ENCODE measurements around the gene ESRRB. TPM values are rescaled to one million over a fixed set of nuclear protein-coding genes. Genes with fewer than 3 reads are reported as not detected.
A peak's percentile ranks its signal among the peaks of the same experiment; 100 is the strongest.

The ESRRB gene
- polyA plus RNA-seq, 4 donors: 6.8 to 9.0 (median 8.0) TPM

DNA sequence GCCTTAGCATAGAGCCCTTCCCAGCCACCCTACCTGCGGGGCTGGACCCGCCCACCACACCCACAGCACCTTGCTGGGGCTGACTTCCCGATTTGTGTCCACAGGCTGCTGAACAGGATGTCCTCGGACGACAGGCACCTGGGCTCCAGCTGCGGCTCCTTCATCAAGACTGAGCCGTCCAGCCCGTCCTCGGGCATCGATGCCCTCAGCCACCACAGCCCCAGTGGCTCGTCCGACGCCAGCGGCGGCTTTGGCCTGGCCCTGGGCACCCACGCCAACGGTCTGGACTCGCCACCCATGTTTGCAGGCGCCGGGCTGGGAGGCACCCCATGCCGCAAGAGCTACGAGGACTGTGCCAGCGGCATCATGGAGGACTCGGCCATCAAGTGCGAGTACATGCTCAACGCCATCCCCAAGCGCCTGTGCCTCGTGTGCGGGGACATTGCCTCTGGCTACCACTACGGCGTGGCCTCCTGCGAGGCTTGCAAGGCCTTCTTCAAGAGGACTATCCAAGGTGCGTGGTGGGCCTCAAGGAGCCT, 63.4 kb downstream of the ESRRB start:
- no peak for DNase-seq (ENCODE audit: low read depth in 4 of 4, low spot score in 2 of 4)

DNA sequence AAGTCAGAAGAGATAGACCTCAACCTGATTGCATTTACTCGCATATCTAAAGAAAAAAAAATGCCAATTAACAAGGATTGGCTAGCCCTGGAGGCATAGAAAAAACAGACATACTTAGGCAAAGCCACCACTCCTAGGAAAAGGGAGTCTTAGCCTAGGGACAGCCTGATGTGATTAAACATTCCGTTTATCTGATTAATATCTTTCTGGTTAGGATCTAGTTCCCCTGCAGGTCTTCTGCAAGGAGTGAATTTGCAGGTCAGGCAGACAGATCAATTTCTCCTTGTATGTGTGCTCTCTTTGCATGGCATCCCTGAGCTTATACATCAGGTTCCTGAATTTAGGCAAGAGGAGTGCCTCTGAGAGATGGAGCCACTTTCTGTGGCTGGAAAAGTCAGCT, 70.5 kb downstream of the ESRRB start:
- DNase-seq (ENCODE audit: low read depth in 4 of 4, low spot score in 2 of 4): no peak

DNA sequence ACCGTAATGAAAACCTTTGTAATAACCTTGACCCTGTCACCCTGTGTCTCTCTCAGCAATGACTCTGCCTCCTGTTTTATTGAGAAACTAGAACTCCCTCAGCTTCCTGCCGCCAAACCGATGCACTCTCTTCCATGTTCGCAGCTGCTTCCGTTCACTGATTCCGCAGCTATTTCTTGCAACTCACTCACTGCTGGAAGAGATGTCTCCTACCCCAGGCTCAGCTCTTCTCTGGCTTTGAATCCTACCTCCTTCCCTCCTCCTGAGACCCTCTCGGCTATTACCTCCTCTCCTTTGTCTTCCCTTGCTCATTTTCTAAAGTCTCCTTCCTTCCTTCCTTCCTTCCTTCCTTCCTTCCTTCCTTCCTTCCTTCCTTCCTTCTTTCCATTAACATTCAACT, 71.0 kb downstream of the ESRRB start:
- DNase-seq (ENCODE audit: low read depth in 4 of 4, low spot score in 2 of 4): no peak

DNA sequence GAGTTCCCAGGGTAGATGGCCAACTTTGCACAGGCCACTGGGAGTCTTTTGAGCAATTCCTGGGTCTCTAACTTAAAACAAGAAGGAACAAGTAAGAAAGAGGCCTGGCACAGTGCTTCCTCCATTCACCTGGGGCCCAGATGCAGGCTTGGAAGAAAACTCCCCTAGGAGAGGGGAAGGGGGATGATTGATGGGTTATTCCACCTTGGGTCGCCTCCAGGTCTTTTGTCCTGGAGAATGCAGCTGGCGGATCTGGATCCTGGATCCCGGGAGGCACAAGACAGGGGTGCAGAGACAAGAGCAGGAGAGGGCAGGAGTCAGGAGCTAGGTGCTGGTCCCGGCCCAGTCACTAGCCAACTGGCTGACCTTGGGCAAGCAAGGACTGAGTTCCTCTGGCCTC, 74.5 kb downstream of the ESRRB start:
- no peak for DNase-seq (ENCODE audit: low read depth in 4 of 4, low spot score in 2 of 4)

DNA sequence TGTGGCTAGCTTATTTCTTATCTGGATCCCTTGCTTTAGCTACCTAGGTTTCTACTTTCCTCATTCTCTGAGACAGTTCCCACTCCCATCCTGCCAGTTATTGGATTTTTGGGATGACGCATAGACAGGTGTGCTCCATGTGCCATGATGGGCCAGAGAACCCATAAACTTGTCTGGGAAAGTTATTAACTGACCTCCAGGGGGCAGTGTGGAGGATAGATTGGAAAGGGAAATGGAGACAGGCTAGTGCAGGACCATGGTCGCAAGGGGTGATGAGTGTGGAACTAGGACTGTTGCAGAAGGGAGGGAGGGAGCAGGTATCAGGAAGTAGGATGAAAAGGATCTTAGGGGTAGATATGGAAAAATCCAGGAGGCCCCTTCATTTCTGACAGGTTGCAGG, 80.3 kb downstream of the ESRRB start:
- DNase-seq (ENCODE audit: low read depth in 4 of 4, low spot score in 2 of 4): no peak

DNA sequence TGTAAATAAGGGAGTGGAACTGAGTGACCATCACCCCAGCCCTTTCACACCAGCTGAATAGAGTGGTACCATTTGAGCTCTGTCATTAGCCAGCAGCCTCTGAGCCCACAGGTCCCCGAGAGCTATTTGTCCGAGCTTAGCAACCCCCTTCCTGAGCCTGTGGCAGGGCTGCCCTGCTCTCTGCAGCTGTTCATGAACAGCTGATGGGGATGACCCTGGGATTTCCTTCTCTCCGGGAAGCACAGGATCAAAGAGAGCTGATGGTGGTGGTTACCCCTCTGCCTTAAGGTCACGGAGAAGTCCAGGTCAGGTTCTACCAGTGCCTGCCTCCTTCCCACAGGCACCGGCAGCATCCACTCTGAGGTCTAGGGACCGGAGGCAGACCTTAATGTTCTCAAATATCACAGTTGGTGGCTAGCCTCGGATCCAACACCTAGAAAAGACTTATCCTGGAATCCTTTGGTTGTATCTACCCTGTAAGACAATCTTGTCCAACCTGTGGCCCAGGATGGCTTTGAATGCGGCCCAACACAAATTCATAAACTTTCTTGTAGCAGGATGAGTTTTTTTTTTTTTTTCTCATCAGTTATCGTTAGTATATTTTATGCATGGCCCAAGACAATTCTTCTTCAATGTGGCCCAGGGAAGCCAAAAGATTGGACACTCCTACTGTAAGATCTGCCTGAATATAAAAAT, 81.1 kb downstream of the ESRRB start:
- DNase-seq (ENCODE audit: low read depth in 4 of 4, low spot score in 2 of 4): no peak

DNA sequence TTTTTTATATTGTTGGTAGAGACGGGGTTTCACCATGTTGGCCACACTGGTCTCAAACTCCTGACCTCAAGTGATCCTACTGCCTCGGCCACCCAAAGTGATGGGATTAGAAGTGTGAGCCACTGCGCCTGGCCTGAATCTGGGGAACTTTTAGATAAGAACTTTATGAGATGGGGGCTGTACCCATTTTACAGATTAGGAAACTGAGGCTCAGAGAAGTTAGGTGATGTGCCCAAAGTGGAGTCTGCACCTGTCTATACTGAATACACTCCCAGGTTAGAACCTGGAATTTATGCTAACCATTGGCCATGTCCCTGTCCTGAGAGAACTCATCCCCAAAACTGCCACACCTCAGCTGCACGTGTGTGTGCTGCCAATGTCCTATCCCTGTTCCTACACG, 81.9 kb downstream of the ESRRB start:
- DNase-seq (ENCODE audit: low read depth in 4 of 4, low spot score in 2 of 4): no peak

DNA sequence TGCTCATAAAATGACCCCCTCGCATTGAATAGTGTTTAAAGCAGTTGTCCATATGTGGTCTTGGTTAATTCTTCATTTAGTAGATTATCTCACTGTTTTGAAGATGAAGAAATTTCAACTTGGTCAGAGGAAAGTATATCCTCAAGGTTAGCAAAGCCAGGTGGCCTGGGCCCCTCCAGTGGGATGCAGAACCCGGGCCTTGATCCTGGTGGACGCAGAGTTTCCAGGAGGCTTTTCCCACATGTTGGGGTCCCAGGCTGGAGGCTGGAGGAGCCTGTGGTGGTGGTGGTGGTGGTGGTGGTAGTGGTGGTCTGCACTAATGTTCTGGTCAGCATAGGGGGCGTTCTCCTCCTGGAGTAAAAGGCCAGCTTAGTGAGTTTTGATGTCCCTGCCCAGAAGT, 85.9 kb downstream of the ESRRB start:
- no peak for DNase-seq (ENCODE audit: low read depth in 4 of 4, low spot score in 2 of 4)

DNA sequence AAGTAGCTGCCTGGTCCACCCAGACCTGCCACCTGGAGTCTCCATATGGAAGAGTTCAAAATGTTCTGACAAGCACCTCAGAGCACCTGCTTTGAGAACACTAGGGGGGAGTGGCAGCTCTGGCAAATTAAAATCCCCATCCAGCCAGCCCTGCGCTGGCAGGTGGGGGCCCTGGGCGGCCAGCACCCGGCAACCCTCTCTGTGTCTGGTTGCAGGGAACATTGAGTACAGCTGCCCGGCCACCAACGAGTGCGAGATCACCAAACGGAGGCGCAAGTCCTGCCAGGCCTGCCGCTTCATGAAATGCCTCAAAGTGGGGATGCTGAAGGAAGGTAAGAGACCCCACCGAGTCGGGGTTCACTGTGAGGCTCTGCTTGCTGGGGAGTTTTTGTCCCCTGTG, 86.4 kb downstream of the ESRRB start:
- no peak for DNase-seq (ENCODE audit: low read depth in 4 of 4, low spot score in 2 of 4)

DNA sequence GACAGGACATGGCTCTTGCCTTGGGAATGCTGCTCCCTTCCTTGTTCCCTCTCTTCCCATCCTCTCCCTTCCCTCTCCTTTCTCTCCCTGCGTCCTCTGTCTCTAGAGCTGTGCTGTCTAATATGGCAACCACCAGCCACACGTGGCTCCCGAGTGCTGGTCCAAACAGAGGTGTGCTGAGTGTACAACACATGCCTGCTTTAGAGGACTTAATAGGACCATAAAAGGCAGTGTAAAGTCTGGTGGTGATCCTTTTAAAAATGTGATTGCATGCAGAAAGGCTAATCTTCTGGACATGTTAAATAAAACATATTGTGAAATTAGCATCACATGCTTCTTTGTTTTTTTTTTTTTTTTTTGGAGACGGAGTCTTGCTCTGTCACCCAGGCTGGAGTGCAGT, 87.2 kb downstream of the ESRRB start:
- DNase-seq (ENCODE audit: low read depth in 4 of 4, low spot score in 2 of 4): no peak

DNA sequence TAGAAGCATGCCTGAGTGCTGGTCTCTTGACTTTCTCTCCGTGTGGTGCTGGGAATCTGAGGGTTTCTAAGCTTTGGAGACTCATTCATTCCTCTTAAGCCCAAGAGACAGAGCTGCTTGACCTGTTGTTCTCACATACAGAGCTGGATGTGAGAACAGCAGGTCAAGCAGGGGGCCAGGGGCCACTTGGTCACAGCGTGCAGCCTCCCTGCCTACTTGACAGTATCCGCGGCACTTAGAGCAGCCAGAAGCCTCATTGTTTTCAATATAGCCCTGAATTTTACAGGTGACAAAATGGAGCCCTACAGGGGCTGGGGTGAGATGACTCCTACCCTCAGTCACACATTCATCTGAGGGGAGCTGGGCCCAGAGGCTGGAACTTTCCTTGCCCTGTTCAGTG, 88.9 kb downstream of the ESRRB start:
- DNase-seq (ENCODE audit: low read depth in 4 of 4, low spot score in 2 of 4): no peak

DNA sequence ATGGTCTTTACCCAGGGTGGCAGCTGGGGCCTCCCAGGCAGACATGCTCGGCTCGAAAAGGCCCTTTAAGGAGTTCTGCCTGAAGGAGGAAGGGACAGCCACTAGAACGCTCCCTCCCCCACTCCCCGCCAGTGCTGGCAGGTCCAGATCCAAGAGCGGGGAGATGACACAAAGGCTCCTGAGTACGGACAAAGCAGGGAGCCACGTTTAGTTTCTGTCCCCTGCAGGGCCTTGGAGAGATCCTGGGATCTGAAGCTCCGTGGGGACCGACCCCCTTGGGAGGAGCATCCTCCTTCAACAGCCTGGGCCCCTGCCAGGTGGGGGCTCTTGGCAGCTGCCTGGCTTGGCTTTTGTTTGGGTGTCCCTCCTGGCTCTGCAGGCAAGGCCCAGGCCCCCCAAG, 89.7 kb downstream of the ESRRB start:
- no peak for DNase-seq (ENCODE audit: low read depth in 4 of 4, low spot score in 2 of 4)

DNA sequence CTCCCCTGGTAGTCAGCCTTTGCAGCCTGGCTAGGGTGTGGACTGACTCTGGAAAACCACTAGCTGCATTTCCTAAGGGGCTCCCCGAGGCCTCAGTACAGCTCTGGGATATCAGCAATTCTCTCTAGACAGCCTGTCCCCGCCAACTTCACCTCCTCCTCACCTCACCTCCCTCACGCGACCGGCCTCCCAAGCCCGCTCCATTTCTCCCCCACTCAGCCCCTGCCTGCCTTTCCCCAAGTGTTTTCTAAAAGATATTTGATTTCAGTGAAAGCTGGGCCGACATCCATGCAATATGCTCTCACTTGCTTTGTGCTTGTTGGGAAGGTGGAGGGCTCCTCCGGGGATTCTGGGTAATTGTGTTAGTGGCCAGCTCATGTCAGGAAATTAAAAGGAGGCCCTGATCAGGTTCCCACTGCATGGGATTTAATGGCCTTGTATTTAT, 91.8 kb downstream of the ESRRB start:
- peak in 1 of 4 donors; percentile 52 for DNase-seq (ENCODE audit: low read depth in 4 of 4, low spot score in 2 of 4)

DNA sequence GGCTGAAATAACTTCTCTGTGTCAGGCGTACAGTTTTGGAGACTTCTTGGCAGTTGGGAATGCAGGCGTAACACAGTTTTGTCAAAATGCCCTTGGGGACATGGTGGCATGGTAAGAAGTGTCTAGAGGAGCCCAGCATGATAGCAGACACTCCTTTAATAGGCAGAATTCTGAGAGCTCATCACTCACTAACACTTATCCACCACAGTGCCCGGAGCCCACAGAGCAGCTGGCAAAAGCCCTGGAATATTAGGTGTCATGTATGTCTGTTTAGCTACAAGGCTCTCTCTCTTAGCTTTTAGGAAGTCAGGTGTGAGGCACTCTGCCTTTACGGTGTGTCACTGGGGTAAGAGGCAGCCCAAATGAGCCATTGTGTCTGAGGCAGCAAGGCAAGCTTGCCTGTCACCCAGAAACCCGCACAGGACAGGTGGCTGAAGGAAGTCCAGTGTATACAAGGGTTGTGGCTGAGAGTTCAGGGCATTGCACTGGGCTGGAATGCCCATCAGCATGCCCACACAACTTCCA, 96.3 kb downstream of the ESRRB start:
- DNase-seq (ENCODE audit: low read depth in 4 of 4, low spot score in 2 of 4): no peak

DNA sequence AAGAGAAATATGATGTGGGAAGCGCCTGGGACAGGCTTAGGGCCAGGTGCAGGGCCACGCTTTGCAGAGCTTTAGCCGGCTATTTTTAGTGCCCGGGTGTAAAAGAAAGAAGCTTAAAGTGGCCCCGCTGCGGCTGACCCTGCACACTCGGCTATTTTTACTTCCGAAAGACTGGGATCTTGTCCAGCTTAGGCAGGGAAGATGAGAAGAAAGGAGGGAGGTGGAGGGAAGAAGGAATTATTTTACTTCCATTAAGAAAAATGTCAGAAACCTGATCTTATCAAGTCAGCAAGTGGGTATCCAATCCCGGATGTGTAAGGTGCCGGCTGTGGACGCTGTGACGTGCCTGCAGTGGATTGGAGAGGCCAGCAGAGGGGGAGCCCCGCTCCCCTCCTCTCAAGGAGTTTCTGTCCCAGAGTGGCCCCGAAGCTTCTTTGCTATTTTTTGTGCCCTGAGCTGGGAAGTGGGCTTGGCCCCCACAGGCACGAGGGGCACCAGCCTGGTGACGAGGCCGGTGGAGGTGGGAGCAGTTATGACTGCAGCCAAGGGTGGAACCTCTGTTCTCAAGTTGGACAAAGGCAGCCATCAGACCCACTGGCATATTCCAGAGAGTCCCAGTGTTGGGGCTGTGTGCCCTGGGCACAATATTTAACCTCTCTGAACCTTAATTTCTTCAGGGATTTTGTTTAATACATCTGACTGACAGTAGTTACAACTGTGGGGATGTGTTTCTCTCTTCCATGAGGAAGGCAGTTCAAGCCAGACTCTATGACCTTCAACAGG, 97.7 kb downstream of the ESRRB start:
- peak in 1 of 4 donors; percentile 38 for DNase-seq (ENCODE audit: low read depth in 4 of 4, low spot score in 2 of 4)

DNA sequence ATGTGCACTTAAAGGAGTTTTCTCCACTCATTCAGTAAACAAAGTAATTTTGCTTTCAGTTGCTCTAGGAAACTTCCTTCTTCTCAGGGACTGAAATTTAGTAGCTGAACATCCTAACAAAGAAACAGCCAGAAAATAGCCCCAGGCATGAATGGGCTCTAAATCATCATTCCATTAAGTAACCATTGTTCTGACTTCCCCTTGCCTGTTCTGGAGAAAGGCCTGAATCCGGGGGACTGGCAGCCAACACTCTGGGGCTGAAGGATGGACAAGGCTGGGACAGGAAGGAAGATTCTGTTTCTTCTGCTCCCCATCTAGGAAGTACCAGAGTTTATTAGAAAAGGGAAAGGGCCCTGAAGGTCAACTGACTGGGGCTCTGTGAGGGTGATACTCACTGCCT, 104.5 kb downstream of the ESRRB start:
- no peak for DNase-seq (ENCODE audit: low read depth in 4 of 4, low spot score in 2 of 4)

DNA sequence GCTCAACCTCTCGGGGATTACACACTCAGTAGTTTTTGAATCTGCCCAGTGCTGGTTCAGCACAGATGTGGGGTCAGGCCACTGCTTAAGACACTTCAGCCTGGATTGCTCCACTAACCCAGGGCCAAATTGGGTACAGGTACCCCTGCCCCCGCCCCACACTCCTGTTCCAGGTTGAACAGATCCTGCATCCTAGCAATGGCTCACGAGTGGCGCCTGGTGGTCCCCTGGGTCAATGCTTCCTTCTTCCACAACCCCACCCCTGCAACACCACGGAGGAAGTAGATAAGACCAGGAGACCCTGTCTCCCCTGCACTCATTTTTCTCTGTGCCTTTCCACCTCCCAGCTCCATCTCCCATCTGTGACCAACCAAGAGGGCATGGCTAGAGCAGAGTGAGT, 108.4 kb downstream of the ESRRB start:
- DNase-seq (ENCODE audit: low read depth in 4 of 4, low spot score in 2 of 4): no peak

DNA sequence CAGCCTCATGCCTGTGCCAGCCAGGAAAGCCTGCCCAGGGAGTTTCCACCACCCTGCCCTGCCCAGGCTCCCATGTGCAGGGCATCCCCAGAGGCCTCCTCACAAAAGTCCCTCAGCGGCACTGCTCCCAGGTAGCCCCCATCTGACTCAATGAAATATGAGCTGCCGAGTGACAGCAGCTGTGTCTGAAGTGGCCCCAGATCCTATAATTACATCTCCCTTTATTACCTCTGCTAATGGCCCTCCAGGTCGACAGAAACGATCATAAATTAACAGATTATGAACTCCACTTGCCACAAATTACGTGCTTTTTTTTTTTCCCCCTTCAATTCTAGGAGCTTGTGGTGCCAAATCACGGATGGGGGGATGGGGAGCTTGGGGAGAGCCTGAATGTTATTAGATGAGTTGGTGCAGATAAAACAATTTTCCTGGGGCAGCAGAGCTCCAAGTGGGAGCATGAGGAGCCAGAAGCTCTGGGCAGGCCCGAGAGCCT, 110.4 kb downstream of the ESRRB start:
- DNase-seq (ENCODE audit: low read depth in 4 of 4, low spot score in 2 of 4): peak in 1 of 4 donors; percentile 32

DNA sequence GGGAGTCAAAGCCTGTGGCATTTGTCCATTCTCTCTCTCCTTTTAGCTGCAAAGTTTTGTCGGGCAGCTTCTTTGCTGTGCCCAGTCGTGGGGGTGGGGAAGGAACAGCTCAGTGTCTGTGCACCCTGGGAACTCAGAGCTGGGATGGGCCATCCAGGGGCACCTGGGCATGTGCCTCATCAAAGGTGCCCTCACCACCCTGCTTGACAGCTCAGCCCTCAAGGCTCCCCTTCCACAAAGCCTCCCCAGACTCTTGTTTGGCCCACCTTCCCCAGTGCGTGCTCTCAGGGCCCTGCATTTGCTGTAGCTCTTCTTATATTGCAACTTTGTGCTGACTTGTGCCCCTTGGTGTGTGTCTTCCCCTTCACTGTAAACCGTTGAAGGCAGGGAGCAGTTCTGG, 112.6 kb downstream of the ESRRB start:
- no peak for DNase-seq (ENCODE audit: low read depth in 4 of 4, low spot score in 2 of 4)

DNA sequence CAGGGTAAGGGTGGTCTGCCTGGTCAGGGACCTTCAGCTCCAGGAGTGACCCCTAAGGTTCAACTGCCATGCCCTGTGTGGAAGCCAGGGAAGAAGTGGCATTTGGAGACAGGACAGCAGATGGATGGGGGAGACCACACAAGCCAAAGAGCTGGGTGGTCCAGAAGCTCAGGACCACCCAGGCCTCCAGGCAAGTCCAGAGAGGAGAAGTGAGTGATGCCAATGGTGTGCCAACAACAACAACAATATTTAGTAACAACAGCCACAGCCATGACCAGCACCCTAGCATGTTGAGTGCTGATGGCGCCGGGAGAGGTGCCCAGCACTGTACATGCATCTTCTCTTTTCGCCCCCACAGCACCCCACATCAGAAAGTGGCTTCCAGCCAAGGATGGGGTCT, 113.7 kb downstream of the ESRRB start:
- no peak for DNase-seq (ENCODE audit: low read depth in 4 of 4, low spot score in 2 of 4)

DNA sequence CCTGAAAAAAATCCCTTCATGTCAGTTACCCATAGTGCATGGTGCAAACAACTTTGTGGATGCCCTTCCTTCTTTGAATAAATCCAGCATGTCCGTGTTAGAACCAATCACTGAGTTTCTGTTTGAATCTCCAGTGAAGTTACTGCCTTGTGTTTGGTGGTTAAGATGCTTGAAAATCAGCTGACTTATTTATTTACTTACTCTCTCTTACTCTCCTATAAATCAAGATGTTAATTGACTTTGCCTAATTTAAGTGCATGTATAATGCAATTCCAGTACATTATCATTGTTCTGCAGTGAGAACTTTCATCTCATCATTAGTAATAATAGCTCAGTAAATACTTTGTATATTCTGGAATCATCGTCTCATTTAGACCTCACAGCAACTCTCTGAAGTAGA, 114.2 kb downstream of the ESRRB start:
- DNase-seq (ENCODE audit: low read depth in 4 of 4, low spot score in 2 of 4): no peak

DNA sequence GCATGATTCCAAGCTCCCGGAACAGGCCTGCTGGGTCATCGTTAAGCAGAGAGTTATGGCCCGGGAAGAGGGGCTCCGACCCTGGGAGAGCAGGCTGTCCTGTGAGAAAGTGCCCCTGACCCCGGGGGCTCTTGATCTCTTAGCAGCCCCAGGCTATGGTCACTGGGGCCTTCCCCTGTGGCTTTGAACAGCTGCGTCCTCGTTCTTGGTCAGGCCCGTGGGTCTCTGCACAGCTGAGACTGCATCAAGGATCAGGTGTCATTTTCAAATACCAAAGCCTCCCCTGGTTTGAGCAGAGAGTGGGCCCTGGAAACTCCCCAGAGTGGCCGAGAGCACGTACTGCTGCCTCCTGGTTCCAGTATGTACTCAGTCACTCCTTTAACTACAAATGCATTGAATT, 114.8 kb downstream of the ESRRB start:
- DNase-seq (ENCODE audit: low read depth in 4 of 4, low spot score in 2 of 4): no peak

All from left renal cortex interstitium (tissue), 4 donors.